HepG2 (cell line): ENCODE measurements around the gene DNAAF1. TPM values are rescaled to one million over a fixed set of nuclear protein-coding genes. Genes with fewer than 3 reads are reported as not detected.
A peak's percentile ranks its signal among the peaks of the same experiment; 100 is the strongest.

Experiments
- HCFC1 ChIP-seq: fragments of 150-350 bp; IDR thresholded peaks from 2 replicates; pipeline ENCODE4 v1.6.1; 2014; ENCODE audit warnings: low read depth, low read length
- KDM4B ChIP-seq: sonication (generic); formaldehyde crosslinking; IDR thresholded peaks from 2 replicates; pipeline ENCODE4 v1.4.0; 2020; ENCODE audit warnings: missing genetic modification reagents
- KMT2A ChIP-seq: sonication (generic); formaldehyde crosslinking; IDR thresholded peaks from 2 replicates; pipeline ENCODE4 v1.4.0; 2020; ENCODE audit warnings: missing genetic modification reagents
- PHF8 ChIP-seq: sonication (generic); formaldehyde crosslinking; IDR thresholded peaks from 2 replicates; pipeline ENCODE4 v1.5.0; 2020; ENCODE audit warnings: missing genetic modification reagents
- PLRG1 ChIP-seq: fragments of 450-650 bp; conservative IDR thresholded peaks from 2 replicates; pipeline ENCODE4 v1.6.1; 2016
- RBFOX2 ChIP-seq: fragments of 200-400 bp; formaldehyde crosslinking; IDR thresholded peaks from 2 replicates; pipeline ENCODE4 v1.6.1; 2017; ENCODE audit warnings: low read depth, mild to moderate bottlenecking, low read length
- SP2 ChIP-seq: sonication (generic); formaldehyde crosslinking; IDR thresholded peaks from 2 replicates; pipeline ENCODE4 v1.5.1; 2020; ENCODE audit warnings: mild to moderate bottlenecking, missing genetic modification reagents
- ZMYM4 ChIP-seq: sonication (generic); formaldehyde crosslinking; IDR thresholded peaks from 2 replicates; pipeline ENCODE4 v1.8.1; 2023; ENCODE audit warnings: mild to moderate bottlenecking, missing genetic modification reagents
- ZNF232 ChIP-seq: sonication (generic); formaldehyde crosslinking; IDR thresholded peaks from 2 replicates; pipeline ENCODE4 v1.4.0; 2020; ENCODE audit warnings: missing genetic modification reagents, borderline replicate concordance
- ZNF670 ChIP-seq: sonication (generic); formaldehyde crosslinking; IDR thresholded peaks from 2 replicates; pipeline ENCODE4 v1.8.0; 2022; ENCODE audit warnings: mild to moderate bottlenecking, missing genetic modification reagents, borderline replicate concordance
- polyA plus RNA-seq, 8 experiments: library from polyadenylated mRNA; depleted of rRNA in 3 of 8; stranded (reverse) in 7 of 8; unstranded in 1 of 8; fragments of >200 nt; fragmentation: Illumina TruSeq in 4 of 8; extraction: Trizol in 4 of 8; gene quantifications; 2 replicates each; pipeline versions ENCODE4 v1.2.1 to v1.2.3, GENCODE V29; 2011 to 2016; ENCODE audit warnings: low read depth in 4 of 8, missing spikeins in 1 of 8, mixed read lengths in 1 of 8; ENCODE audit not compliant: insufficient read depth in 1 of 8
- total RNA-seq, 5 experiments: library from RNA; depleted of rRNA; stranded (reverse); fragments of >200 nt; fragmentation: Illumina TruSeq; extraction: Trizol; gene quantifications; 2 replicates each; pipeline ENCODE4 v1.2.3, GENCODE V29; 2016; ENCODE audit warnings: low read depth in 1 of 5
- TF ChIP-seq, protein P1 (sequence below): sonication (generic); formaldehyde crosslinking; IDR thresholded peaks from 2 replicates; pipeline ENCODE4 v1.5.0; 2020; ENCODE audit warnings: mild to moderate bottlenecking, missing genetic modification reagents, borderline replicate concordance
- TF ChIP-seq, protein P2 (sequence below): sonication (generic); formaldehyde crosslinking; IDR thresholded peaks from 2 replicates; pipeline ENCODE4 v1.8.0; 2022; ENCODE audit warnings: mild to moderate bottlenecking, missing genetic modification reagents, borderline replicate concordance
- TF ChIP-seq, protein P3 (sequence below): IDR thresholded peaks from 2 replicates; pipeline ENCODE4 v1.4.0; 2020; ENCODE audit warnings: mild to moderate bottlenecking, missing genetic modification reagents
- TF ChIP-seq, protein P4 (sequence below): sonication (generic); formaldehyde crosslinking; IDR thresholded peaks from 2 replicates; pipeline ENCODE4 v1.5.0; 2020; ENCODE audit warnings: missing genetic modification reagents

The DNAAF1 gene
- total and polyA plus RNA-seq, 2 of the 13 experiments (the other 11 are each of a cell fraction or from before 2014, with no cell fraction given): 0.04 TPM; not detected in 1

DNA sequence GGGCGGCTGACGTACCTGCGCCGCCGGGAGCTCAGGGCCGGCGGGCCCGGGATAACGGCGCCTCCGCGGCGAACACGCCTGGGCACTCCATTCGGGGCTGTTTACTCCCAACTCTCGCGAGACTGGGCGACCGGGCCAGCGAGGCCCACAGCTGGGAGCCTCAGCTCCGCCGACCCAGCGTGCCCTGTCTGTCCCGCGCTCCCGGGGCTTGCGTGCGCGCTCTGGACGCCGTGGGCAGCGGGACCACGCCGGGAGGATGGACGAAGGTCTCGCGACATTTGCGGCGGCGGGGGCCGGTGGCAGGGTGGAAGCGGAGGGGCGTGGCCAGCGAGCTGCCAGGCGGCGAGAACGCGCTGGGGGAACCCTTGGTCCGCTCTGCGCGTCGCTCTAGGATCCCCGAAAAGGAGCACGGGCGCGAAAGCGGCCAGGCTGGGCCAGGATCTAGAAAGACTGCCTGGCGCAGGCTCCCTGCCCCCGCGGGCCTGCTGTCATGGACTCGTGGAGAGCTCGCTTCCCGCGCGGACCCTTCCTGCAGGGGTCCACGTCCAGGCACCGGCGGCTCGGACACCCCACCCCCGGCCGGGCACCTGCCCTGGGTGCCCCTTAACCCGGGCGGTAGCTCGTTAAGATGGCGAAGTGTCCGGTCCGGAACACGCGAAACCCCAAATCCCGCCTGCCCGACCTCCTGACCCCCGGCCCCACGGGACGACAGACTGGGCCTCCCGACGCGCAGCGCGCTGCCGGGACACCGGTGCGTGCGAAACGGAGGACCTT lies 28.2 kb upstream of the DNAAF1 start, which contains the start of gene MBTPS1 (continued):
- TF ChIP-seq, protein P1, sequence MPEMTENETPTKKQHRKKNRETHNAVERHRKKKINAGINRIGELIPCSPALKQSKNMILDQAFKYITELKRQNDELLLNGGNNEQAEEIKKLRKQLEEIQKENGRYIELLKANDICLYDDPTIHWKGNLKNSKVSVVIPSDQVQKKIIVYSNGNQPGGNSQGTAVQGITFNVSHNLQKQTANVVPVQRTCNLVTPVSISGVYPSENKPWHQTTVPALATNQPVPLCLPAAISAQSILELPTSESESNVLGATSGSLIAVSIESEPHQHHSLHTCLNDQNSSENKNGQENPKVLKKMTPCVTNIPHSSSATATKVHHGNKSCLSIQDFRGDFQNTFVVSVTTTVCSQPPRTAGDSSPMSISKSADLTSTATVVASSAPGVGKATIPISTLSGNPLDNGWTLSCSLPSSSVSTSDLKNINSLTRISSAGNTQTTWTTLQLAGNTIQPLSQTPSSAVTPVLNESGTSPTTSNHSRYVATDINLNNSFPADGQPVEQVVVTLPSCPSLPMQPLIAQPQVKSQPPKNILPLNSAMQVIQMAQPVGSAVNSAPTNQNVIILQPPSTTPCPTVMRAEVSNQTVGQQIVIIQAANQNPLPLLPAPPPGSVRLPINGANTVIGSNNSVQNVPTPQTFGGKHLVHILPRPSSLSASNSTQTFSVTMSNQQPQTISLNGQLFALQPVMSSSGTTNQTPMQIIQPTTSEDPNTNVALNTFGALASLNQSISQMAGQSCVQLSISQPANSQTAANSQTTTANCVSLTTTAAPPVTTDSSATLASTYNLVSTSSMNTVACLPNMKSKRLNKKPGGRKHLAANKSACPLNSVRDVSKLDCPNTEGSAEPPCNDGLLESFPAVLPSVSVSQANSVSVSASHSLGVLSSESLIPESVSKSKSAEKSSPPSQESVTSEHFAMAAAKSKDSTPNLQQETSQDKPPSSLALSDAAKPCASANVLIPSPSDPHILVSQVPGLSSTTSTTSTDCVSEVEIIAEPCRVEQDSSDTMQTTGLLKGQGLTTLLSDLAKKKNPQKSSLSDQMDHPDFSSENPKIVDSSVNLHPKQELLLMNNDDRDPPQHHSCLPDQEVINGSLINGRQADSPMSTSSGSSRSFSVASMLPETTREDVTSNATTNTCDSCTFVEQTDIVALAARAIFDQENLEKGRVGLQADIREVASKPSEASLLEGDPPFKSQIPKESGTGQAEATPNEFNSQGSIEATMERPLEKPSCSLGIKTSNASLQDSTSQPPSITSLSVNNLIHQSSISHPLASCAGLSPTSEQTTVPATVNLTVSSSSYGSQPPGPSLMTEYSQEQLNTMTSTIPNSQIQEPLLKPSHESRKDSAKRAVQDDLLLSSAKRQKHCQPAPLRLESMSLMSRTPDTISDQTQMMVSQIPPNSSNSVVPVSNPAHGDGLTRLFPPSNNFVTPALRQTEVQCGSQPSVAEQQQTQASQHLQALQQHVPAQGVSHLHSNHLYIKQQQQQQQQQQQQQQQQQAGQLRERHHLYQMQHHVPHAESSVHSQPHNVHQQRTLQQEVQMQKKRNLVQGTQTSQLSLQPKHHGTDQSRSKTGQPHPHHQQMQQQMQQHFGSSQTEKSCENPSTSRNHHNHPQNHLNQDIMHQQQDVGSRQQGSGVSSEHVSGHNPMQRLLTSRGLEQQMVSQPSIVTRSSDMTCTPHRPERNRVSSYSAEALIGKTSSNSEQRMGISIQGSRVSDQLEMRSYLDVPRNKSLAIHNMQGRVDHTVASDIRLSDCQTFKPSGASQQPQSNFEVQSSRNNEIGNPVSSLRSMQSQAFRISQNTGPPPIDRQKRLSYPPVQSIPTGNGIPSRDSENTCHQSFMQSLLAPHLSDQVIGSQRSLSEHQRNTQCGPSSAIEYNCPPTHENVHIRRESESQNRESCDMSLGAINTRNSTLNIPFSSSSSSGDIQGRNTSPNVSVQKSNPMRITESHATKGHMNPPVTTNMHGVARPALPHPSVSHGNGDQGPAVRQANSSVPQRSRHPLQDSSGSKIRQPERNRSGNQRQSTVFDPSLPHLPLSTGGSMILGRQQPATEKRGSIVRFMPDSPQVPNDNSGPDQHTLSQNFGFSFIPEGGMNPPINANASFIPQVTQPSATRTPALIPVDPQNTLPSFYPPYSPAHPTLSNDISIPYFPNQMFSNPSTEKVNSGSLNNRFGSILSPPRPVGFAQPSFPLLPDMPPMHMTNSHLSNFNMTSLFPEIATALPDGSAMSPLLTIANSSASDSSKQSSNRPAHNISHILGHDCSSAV (CRISPR knock-in tag): no peak
- peak; percentile 23; the same call in 1 of the 2 replicates for TF ChIP-seq ZNF670 (CRISPR knock-in tag)
- peak; percentile 98 for TF ChIP-seq RBFOX2
- TF ChIP-seq KDM4B (CRISPR knock-in tag): 0 out of 2 replicates have a peak, but pooled peaks have one; percentile 30
- peak; percentile 90 for TF ChIP-seq KMT2A (CRISPR knock-in tag)
- peak; percentile 66; the same call in 1 of the 2 replicates for TF ChIP-seq SP2 (CRISPR knock-in tag)
- no peak for TF ChIP-seq ZNF232 (CRISPR knock-in tag)
- peak; percentile 94 for TF ChIP-seq ZMYM4 (CRISPR knock-in tag)
- TF ChIP-seq, protein P2, sequence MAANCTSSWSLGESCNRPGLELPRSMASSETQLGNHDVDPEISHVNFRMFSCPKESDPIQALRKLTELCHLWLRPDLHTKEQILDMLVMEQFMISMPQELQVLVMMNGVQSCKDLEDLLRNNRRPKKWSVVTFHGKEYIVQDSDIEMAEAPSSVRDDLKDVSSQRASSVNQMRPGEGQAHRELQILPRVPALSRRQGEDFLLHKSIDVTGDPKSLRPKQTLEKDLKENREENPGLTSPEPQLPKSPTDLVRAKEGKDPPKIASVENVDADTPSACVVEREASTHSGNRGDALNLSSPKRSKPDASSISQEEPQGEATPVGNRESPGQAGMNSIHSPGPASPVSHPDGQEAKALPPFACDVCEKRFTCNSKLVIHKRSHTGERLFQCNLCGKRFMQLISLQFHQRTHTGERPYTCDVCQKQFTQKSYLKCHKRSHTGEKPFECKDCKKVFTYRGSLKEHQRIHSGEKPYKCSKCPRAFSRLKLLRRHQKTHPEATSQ (CRISPR knock-in tag): no peak
- TF ChIP-seq PLRG1: no peak
- TF ChIP-seq, protein P3, sequence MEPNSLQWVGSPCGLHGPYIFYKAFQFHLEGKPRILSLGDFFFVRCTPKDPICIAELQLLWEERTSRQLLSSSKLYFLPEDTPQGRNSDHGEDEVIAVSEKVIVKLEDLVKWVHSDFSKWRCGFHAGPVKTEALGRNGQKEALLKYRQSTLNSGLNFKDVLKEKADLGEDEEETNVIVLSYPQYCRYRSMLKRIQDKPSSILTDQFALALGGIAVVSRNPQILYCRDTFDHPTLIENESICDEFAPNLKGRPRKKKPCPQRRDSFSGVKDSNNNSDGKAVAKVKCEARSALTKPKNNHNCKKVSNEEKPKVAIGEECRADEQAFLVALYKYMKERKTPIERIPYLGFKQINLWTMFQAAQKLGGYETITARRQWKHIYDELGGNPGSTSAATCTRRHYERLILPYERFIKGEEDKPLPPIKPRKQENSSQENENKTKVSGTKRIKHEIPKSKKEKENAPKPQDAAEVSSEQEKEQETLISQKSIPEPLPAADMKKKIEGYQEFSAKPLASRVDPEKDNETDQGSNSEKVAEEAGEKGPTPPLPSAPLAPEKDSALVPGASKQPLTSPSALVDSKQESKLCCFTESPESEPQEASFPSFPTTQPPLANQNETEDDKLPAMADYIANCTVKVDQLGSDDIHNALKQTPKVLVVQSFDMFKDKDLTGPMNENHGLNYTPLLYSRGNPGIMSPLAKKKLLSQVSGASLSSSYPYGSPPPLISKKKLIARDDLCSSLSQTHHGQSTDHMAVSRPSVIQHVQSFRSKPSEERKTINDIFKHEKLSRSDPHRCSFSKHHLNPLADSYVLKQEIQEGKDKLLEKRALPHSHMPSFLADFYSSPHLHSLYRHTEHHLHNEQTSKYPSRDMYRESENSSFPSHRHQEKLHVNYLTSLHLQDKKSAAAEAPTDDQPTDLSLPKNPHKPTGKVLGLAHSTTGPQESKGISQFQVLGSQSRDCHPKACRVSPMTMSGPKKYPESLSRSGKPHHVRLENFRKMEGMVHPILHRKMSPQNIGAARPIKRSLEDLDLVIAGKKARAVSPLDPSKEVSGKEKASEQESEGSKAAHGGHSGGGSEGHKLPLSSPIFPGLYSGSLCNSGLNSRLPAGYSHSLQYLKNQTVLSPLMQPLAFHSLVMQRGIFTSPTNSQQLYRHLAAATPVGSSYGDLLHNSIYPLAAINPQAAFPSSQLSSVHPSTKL (CRISPR knock-in tag): no peak; the same call in none of the 2 replicates
- TF ChIP-seq, protein P4, sequence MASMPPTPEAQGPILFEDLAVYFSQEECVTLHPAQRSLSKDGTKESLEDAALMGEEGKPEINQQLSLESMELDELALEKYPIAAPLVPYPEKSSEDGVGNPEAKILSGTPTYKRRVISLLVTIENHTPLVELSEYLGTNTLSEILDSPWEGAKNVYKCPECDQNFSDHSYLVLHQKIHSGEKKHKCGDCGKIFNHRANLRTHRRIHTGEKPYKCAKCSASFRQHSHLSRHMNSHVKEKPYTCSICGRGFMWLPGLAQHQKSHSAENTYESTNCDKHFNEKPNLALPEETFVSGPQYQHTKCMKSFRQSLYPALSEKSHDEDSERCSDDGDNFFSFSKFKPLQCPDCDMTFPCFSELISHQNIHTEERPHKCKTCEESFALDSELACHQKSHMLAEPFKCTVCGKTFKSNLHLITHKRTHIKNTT (CRISPR knock-in tag): no peak
- TF ChIP-seq HCFC1: peak; percentile 41; the same call in 1 of the 2 replicates
- TF ChIP-seq PHF8 (CRISPR knock-in tag): peak; percentile 92
